Brain microvascular endothelial cell (primary cell): Measurements from ENCODE around the gene ZBTB1.
"Not testable (repeated sequence)": the region's sequence is repeated elsewhere in the genome, so short reads cannot be mapped to it uniquely, and the experiment has no call there.

Source experiments
- DNase-seq: peaks from one replicate; pipeline ENCODE4 v3.0.0-alpha.2; 2020
- H3K27ac ChIP-seq: fragments of 250-450 bp; sonication (Bioruptor Pico); 2 replicates; pipeline ENCODE4 v1.5.1; 2020; ENCODE audit warnings: mild to moderate bottlenecking, moderate library complexity
- H3K27me3 ChIP-seq: fragments of 250-450 bp; sonication (Bioruptor Pico); replicated peaks from 2 replicates; pipeline ENCODE4 v1.5.1; 2020; ENCODE audit warnings: mild to moderate bottlenecking
- H3K36me3 ChIP-seq: fragments of 250-450 bp; sonication (Bioruptor Pico); replicated peaks from 2 replicates; pipeline ENCODE4 v1.5.1; 2020; ENCODE audit warnings: mild to moderate bottlenecking
- H3K4me3 ChIP-seq: 2 replicates; pipeline ENCODE4 v1.5.1; 2011; ENCODE audit warnings: low read depth, mild to moderate bottlenecking, control low read depth, low read length, moderate library complexity
- CTCF ChIP-seq: IDR thresholded peaks from 2 replicates; pipeline ENCODE4 v1.5.1; 2011; ENCODE audit warnings: low read depth, mild to moderate bottlenecking, moderate library complexity, low read length, control low read depth, inconsistent platforms; ENCODE audit errors: missing control alignments
- in situ Hi-C: cut with HindIII; loops from 2 replicates; pipeline ENCODE4 v1.10.0; 2017; ENCODE audit warnings: low sequenced_read_pairs, low pct_ligation_motif_present

The ZBTB1 gene

DNA sequence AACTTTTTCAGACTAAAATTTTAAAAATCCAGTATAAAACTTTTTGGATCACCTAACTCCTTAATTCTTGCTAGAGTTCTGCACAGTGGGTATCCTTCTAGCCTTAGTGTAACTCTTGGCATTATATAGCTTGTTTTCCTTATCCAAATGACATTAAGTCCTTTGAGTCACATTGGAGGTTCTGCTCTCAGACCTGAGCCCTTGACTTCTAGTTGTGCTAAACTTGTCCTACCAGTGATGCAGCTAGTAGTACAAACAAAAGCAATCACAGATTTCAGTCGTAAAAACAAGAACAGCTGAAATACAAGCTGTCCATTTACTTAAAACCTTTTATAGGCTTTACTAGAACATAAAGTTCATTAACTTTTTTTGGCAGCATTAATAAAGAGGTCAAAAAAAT lies 10.5 kb downstream of the ZBTB1 start:
- Histone ChIP-seq H3K36me3 (peaks cover 2% of the 10 kb centered on the region), H3K27me3 (no peaks in the 10 kb centered on the region), H3K27ac (no peak overlapping the region), H3K4me3 (no peak overlapping the region)
- DNase-seq, result no peak
- in situ Hi-C loops, result no loop called here
- TF ChIP-seq CTCF, result no peak

GRCh38 chr14:64516969-64517368 lies 12.4 kb downstream of the ZBTB1 start:
- no peaks in the 10 kb centered on the region for H3K27me3 ChIP-seq
- no peak for DNase-seq
- no peak overlapping the region for H3K27ac ChIP-seq
- in situ Hi-C loops, result no loop called here
- H3K4me3 ChIP-seq, result no peak overlapping the region
- H3K36me3 ChIP-seq, result peaks cover 6% of the 10 kb centered on the region
- no peak for TF ChIP-seq CTCF

DNA sequence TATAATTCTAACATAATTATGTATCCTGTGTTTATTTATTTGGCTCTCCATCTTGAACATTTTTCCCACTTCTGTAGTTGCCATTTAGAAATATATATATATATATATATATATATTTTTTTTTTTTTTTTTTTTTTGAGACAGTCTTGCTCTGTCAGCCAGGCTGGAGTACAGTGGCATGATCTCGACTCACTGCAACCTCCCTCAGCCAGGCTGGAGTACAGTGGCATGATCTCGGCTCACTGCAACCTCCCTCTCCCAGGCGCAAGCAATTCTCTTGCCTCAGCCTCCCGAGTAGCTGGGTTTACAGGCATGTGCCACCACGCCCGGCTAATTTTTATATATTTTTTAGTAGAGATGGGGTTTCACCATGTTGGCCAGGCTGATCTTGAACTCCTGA lies 13.1 kb downstream of the ZBTB1 start:
- DNase-seq, H3K4me3 ChIP-seq, H3K27me3 ChIP-seq, in situ Hi-C loops, H3K27ac ChIP-seq: not testable (repeated sequence)
- H3K36me3 ChIP-seq, result peaks cover 13% of the 10 kb centered on the region

GRCh38 chr14:64518229-64518628 lies 13.7 kb downstream of the ZBTB1 start:
- no peaks in the 10 kb centered on the region for H3K27me3 ChIP-seq
- peaks cover 19% of the 10 kb centered on the region for H3K36me3 ChIP-seq
- no peak for DNase-seq
- H3K27ac ChIP-seq, result no peak overlapping the region
- H3K4me3 ChIP-seq, result no peak overlapping the region
- in situ Hi-C loops, result no loop called here
- no peak for TF ChIP-seq CTCF

- no peak overlapping the region for H3K27ac ChIP-seq
- TF ChIP-seq CTCF, result no peak
- no peak for DNase-seq
- no peak overlapping the region for H3K4me3 ChIP-seq
- no peaks in the 10 kb centered on the region for H3K27me3 ChIP-seq
- H3K36me3 ChIP-seq, result peaks cover 21% of the 10 kb centered on the region
- in situ Hi-C loops, result no loop called here
Measured at GRCh38 chr14:64520699-64521098, 16.1 kb downstream of the ZBTB1 start.

GRCh38 chr14:64522591-64523355 lies 18.2 kb downstream of the ZBTB1 start:
- H3K4me3 ChIP-seq, result no peak overlapping the region
- in situ Hi-C loops, result no loop called here
- no peak overlapping the region for H3K27ac ChIP-seq
- DNase-seq, result no peak
- peaks cover 27% of the 10 kb centered on the region for H3K36me3 ChIP-seq
- no peak for TF ChIP-seq CTCF
- no peaks in the 10 kb centered on the region for H3K27me3 ChIP-seq
